Stimulated activated CD8-positive, alpha-beta memory T cell treated with anti-CD3 and anti-CD28 coated beads, Interleukin-4, amount 100 ng/mL, for 24 hours (primary cell): Measurements from ENCODE around the gene USP33.
"Not testable (repeated sequence)": the region's sequence is repeated elsewhere in the genome, so short reads cannot be mapped to it uniquely, and the experiment has no call there.

ENCODE experiments used
- DNase-seq: peaks from one replicate; pipeline ENCODE4 v3.0.0-alpha.2; 2020; ENCODE audit warnings: low read depth

The USP33 gene

DNA sequence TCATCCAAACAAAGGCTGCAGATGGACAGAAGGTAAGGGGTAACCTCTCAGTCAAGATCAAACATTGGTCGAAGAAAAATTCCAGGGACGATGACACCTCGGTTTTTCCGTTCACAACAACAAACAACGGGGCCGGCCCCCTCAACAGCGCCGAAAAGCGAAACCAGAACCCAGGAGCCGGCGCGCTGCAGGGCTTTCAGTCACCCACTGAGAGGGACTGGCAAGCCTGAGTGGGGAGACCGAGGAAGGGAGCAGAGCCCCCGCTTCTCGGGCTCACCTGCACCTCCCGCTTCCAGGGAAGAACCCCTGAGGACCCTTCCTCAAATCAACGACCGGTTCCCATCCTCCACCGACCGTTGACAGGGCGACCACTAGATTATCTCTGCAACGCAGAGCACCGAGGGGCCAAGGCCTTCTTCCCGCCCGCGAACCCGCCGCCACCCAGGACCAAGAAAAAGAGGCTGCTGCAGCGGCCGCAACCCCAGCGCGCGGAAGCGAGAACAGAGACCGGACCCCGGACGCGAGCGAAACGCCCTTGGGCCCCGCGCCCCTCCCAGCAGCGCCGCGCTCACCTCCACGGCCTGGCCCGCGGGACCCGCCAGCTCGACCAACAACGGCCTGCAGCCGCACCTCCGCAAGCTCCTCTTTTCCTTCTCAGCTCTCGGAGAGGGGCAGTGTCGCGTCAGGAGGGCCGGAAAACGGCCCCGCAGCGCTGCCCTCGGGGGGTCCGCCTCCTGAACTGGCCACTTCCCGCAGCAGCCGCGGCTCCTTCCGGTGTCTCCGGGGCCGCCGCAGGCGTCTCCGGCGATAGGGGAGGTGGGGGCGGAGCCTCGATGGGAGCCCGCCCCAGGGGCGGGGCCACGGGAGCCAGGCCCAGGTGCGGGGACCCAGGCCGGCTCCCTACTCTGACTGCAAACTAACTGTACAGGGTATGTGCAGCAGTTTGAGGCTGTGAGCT, at the start of gene USP33:
TSS of gene USP33 (minus strand) at position 782 of the 958 bp plus-strand sequence. CDS start 18,155 bp downstream, outside the sequence.
- peak; percentile 89 for DNase-seq

DNA sequence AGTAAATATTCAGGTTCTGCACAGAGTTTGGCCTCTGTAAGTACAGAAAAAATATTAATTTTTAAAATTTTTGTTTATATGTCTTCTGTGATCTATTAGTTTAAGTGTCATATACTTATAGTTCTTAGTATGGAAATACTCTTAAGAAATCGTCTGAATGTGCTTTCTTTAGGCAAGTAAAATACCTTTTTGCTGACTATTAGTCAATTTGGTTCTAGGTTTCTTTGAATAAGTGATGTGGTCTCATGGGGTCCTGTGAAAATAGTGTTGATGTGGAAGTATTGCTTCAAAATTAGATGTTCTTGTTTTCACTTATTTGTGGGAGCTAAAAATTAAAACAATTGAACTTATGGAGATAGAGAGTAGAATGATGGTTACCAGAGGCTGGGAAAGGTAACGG, 43.7 kb upstream of the USP33 start:
- no peak for DNase-seq

DNA sequence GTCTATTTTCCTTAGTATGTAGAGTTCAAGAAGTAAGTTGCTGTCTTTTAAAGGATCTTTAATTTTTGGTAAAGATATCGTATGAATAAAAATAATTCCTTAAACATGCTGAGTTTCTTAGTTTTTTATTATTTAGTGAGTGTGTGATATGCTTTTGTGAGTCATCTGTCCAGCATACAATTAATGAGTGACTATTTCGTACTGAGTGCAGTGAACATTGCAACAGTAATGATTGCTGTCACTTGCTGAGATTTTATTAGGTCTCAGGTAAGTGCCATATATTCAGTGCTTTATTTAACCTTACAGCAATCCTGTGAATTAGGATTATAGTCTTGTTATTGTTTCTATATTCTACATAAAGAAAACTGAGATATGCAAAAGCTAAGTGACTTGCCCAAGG, 42.4 kb upstream of the USP33 start:
- DNase-seq, result no peak

DNA sequence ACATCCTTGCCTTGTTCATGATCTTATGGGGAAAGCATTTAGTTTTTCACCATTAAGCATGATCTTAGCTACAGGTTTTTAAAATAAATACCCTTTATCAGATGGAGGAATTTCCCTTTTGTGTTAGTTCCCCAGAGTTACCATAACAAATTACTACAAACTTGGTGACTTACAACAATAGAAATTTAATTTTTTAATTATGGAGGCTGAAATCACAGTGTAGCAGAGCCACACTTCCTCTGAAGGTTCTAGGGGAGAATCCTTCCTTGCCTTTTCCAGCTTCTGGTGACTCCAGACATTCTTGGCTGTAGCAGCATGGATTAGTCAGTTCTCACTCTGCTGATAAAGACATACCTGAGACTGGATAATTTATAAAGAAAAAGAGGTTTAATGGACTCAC, 38.3 kb upstream of the USP33 start:
- no peak for DNase-seq

DNA sequence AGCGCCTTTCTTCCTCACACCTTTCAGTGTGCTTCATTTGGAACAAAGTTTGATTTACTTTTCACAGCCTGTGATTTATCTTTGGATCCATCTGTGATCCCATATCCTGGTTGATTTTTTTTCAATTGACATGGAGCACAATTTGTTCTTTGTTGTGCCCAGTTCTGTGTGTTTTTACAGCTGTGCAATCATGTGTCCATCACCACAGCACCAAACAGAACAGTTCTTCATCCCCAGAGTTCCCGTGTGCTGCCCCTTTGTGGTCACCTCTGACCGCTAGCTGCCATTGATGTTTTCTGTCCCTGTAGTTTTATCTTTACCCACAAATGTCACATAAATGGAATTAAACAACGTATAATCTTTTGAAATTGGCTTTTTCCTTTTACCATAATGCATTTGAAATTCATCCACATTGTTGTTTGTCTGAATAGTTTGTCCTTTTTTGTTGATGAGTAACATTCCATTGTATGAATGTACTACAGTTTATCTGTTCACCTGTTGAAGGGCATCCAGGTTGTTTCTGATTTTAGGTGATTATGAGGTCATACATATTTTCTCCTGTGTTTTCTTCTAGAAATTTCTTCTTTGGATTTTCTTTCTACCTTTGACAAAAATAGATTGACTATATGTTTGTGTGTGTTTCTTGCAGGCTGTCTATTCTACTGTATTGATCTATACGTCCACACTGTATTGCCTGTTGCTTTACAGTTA, 37.2 kb upstream of the USP33 start:
- DNase-seq, result no peak

DNA sequence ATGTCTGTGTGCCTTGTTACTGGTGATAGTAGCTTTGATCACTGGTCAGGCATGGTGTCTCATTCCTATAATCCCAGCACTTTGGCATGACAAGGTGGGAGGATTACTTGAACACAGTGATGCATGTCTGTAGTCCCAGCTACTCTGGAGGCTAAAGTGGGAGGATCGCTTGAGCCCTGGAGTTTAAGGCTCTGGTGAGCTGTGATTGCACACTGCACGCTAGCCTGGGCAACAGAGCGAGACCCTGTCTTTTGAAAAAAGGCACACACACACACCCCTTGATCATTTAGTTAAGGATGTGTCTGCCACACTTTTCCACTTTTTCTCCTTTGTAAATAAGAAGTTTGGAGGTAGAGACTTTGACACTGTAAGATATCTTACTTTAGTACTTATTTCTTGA, 34.9 kb upstream of the USP33 start:
- DNase-seq, result no peak

DNA sequence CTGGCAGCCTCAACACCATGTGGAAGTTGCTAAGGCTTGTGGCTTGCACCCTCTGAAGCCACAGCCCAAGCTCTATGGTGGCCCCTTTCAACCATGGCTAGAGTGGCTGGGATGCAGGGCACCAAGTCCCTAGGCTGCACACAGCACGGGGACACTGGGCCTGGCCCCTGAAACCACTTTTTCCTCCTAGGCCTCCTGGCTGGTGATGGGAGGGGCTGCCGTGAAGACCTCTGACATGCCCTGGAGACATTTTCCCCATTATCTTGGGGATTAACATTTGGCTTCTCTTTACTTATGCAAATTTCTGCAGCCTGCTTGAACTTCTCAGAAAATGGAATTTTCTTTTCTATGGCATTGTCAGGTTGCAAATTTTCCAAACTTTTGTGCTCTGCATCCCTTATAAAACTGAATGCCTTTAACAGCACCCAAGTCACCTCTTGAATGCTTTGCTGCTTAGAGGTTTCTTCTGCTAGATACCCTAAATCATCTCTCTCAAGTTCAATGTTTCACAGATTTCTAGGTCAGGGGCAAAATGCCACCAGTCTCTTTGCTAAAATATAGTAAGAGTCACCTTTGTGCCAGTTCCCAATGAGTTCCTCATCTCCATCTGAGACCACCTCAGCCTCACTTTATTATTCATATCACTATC, 26.6 kb upstream of the USP33 start:
- not testable (repeated sequence) for DNase-seq

DNA sequence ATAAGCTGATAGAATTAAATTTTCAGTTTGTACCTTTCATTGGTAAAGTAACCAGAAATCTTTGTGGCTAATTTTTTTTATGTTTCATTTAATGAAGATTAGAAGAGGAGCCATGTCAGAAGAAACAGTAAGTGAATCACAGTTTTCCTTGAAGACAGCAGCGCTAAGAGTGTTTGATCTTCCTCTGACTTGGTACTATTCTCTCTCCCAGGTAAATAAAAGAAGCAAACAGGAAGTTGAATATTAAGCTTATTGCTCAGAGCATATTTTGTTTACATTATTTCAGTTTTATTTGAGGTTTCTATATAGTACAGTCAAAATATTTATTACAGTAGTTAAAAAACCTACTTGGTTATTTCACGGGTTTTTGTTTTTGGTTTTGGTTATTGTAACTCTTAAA, 23.5 kb upstream of the USP33 start:
- DNase-seq, result no peak

DNA sequence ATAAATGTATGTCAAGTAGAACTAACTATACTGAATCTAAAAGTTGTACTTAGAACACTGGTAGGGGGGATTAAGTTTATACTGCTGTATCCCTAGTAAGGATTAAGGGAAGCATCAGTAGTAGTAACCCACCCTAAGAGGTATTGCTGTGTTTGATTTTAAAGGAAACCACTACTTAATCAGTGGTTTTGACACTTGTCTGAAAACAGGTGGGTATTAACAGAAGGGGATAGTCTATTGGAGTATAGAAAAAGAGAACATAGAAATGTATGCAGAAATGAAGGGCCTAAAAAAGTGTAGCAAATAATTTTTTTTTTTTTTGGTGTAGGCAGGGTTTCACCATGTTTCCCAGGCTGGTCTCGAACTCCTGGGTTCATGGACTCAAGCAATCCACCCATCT, 22.0 kb upstream of the USP33 start:
- no peak for DNase-seq

DNA sequence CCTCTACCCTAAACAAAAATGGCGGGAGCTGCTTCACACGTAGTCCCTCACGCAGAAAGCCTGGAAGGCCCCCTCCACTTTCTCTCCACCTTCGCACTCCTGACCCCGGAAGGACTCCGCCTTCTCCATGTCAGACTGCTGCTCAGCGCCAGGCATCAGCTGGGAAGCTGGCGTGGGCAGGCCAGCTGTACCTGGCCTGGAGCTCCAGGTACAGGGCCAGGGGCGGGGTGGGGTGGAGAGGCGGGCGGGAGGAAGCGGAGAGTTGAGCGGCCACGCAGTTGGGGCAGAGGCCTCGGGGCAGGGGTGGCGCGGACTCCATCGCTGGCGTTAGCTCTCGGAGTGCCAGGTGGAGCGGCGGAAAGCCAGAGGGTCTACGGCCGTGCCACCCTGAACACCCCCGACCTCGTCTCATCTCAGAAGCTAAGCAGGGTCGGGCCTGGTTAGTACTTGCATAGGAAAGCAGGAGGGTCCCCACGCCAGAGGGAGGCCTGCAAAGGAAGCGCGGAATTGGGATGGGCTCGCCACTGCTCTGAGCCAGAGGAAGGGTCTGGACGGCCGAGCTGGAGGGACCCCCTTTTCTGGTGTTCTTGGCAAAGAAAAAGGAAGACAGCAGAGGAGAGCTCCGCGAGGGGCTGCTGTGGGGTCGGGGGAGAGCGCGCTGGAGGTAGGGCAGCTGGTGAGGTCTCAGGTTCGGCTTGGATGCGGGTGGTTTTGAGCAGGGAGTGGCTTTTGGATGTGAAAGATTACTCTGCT, 20.1 kb upstream of the USP33 start, which contains the start of gene MIGA1:
TSS of gene MIGA1 (plus strand) at position 121 of the 753 bp plus-strand sequence. CDS start 3,604 bp downstream, outside the sequence.
- peak; percentile 71 for DNase-seq

DNA sequence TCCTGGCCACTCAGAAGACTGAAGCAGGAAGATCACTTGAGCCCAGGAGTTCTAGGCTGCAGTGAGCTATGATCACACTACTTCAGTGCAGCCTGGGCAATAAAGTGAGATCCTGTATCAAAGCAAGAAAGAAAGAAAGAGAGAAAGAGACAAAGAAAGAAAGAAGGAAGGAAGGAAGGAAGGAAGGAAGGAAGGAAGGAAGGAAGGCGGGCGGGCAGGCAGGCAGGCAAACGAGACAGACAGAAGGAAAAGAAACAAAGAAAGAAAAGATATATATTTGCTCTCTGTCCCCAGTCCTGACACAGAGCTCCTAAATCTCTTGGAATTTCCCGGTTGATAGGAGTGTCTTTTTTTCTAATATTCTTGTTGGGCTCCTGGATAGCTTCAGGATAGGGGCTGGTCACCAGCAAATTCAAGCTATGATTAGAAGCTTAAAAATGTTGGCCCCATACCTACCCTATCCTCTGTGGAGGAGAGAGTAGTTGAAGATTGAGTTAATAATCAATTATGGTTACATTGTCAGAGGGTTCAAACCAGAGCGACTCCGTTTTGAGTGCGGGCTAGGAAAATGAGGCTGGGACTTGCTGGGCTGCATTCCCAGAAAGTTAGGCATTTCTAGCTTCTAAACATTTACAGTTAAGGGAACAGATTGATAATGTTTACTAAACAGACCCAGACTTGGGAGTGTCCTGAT, 16.5 kb upstream of the USP33 start:
- DNase-seq, result no peak

DNA sequence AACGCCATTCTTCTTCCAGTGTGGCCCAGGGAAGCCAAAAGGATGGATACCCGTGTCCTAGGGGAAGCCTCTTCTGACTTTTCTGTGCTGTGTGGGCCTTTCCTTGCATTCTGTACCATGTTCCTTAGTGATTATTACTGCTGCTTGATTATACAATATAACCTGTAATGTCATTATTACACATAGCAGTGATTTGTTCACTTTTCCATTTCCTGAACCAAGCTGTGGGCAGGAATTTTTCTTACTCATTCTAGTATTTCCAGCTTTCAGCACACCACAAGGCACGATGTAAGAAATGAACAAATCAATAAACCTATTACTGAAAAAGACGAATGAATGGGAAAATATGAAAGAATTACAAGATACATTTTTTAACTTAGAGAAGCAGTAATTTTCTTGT, 8.4 kb upstream of the USP33 start:
- no peak for DNase-seq

DNA sequence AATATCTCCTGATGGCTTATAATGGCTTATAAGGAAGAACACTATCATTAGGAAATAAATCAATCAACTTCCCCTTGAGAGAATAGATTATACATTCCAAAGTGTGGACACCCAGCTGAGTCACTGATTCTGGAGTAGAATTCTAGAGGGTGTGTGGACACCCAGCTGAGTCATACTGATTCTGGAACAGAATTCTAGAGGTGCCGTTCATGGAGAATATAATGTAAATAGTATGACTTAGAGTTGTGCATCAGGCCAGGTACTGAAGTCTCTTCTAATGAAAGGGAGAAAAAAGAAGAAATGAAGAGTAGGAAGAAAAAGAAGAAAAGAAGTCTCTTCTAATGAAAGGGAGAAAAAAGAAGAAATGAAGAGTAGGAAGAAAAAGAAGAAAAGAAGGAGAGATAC, 2.4 kb upstream of the USP33 start:
- DNase-seq, result no peak

DNA sequence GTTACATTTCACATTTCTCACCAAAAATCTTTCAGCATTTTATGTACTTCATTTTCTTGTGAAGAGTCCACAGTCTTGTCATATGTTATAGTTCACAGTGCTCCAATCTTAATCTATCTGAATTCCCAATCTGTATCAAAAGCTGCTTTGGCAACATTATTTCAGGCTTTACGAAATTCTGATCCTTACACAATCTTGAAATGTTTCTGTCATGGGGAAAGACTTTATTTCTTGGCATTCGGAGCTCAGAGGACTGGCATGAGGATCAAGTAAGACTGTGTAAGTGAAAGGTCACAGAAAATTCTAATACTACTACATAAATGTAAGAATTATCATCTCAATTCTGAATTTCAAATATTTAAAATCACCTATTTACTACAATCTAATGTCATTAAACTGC, 2.0 kb downstream of the USP33 start:
- no peak for DNase-seq

DNA sequence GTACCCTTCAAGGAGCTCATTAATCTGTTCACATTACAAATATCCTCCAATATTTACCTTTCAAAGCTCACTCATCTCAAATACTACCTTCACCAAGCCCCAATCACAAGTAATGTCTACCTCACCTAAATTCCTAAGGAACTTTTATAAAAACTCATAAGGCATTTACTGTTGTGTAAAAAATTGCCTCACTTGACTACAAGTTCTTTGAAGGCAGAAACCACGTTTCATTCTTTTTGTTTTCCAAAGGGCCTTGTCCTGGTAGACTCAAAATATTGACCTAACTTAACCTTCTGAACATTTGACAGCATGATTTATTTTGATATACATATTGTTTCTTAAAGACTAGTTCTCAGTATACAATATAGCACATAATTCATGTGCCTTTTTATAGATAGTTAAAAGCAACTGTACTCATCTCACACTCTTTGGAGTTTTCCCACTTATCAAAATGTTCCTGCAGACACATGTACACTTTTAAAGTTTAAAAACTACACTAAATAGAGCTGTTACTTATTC, 2.5 kb downstream of the USP33 start:
- no peak for DNase-seq

DNA sequence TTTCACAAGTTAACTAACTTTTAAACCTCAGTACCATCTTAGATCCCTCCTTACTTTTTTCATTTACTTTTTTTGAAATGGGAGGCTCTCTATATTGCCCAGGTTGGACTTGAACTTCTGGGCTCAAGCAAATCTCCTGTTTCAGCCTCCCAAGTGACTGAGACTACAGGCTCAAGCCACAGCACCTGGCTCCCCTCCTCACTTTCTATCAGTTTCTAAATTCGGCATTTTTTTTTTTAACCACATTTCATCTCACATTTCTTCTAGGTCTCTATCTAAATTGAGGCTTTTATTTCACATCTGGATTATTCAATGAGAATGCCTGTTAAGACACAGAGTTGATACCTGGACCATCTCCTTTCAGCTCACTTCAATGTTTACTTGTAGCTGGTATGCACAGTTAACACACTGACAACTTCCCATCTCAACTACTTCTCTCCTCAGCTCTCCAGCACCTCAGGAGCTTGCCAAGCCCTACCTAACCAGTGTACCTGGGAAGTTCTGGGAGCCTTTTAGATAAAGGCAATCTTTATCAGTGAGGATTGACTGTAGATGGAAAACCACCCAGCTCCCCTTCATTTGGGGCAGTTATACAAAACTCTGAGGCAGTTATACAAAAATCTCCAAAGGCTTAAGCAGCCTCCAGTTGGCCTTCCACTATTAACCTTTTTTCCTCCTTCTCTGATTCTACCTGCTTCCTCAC, 3.4 kb downstream of the USP33 start:
- DNase-seq, result no peak

DNA sequence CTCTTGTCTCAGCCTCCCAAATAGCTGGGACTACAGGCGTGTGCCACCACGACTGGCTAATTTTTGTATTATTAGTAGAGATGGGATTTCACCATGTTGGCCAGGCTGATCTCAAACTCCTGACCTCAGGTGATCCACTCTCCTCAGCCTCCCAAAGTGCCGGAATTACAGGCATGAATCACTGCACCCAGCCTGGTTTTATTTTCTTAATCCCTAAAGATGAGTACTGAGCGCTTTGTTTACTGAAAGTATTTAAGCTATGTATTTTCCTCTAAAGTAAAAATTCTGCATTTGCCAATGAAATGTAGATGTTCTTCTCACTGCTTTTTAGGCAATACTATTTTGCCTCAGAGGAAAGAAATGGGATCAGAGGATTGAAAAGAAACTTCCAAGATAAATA, 10.2 kb downstream of the USP33 start:
- not testable (repeated sequence) for DNase-seq

DNA sequence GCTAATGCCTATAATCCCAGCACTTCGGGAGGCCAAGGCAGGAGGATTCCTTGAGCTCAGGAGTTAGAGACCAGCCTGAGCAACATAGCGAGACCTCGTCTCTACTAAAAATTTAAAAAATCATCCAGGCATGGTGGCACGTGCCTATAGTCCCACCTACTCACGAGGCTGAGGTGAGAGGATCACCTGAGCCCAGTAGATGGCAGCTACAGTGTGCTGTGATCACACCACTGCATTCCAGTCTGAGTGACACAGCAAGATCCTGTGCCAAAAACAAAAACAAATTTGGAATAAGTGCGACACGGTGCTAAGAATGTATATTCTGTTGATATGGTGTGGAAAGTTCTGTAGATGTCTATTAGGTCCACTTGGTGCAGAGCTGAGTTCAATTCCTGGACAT, 15.1 kb downstream of the USP33 start:
- no peak for DNase-seq

DNA sequence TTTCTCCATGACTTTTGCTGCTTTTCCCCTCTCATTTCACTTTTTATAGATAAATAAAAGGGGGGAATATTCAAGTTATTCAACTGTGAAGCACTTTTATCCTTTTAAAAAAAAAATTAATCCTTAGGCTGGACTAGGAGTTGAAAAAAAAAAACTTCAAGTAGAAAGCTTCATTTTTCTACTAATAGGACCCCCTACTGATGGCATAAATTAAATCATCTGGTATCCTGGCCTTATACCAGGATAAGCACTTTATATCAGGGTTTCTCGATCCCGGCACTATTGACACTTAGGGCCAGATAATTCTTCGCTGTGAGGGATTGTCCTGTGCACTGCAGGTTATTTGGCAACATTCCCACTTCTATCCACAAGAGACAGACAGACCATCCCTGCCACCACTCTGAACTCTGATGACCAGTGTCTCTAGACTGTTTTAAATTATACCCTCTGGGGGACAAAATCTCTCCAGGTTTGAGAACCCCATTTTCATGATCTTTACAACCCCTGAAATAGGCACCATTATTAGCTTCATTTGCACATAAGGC, 17.6 kb downstream of the USP33 start:
- no peak for DNase-seq

DNA sequence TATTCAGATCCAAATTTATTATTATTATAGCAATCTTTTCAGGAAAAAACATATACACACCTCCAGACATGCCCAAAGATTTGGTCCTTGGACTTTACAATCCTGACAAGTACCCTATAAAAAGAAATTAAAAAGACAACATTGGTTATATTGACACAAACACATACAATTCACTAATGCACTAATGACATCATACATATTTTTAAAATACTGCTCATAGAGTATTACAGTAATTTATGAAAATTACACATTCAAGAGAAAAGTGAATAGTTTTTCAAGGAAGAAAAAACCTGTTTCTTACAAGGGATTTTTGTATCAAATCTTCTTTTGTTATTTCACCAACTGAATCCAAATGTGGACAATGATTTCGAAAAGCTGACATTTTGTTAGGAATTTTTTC, 18.3 kb downstream of the USP33 start:
- no peak for DNase-seq
